B cell (primary cell): ENCODE results near the gene BNC2. TPM values are rescaled to one million over a fixed set of nuclear protein-coding genes. Genes with fewer than 3 reads are reported as not detected.

Experiments
- ATAC-seq: fragments of 200-7000 bp; cut with Tn5 transposase; one replicate; pipeline ENCODE4 v1.10.0; 2021; ENCODE audit warnings: low read depth, mild to moderate bottlenecking, moderate number of reproducible peaks, moderate library complexity
- CTCF ChIA-PET: fragments of 350-600 bp; sonication (Branson Sonifier 250); formaldehyde crosslinking; loops from one replicate; lab custom pipeline; 2021; ENCODE audit warnings: antibody characterized with exemption, inconsistent platforms; lab: Charles Lee
- POLR2A ChIA-PET: fragments of 350-600 bp; sonication (Branson Sonifier 250); formaldehyde crosslinking; loops from one replicate; lab custom pipeline; 2021; ENCODE audit warnings: antibody characterized with exemption; lab: Charles Lee
- DNase-seq: peaks from one replicate; pipeline ENCODE4 v3.0.0; 2013
- H2AFZ ChIP-seq: 2 replicates; pipeline ENCODE4 v1.6.1; 2012; ENCODE audit warnings: mild to moderate bottlenecking, low read depth, low read length; ENCODE audit not compliant: insufficient read depth, poor library complexity, severe bottlenecking
- H3K27ac ChIP-seq, 2 donors: 1 replicate in 1 of 2; 2 replicates in 1 of 2; pipeline ENCODE4 v1.5.1; 2012 to 2013; ENCODE audit warnings: low read length in 2 of 2, mild to moderate bottlenecking in 2 of 2, moderate library complexity in 1 of 2
- H3K27me3 ChIP-seq, 4 experiments: fragments of 200-600 bp in 1 of 4; sonication (generic) in 1 of 4; replicated peaks in 1 of 4; 1 replicate in 2 of 4; 2 replicates in 2 of 4; pipeline versions ENCODE4 v1.6.1 to v1.7.0; 2013 to 2016; ENCODE audit warnings: low read length in 3 of 4, mild to moderate bottlenecking in 2 of 4, mixed read lengths in 1 of 4, moderate library complexity in 1 of 4; ENCODE audit not compliant: insufficient read depth in 4 of 4, control insufficient read depth in 3 of 4; ENCODE audit errors: control extremely low read depth in 1 of 4
- H3K36me3 ChIP-seq, 2 experiments: replicated peaks in 1 of 2; 1 replicate in 1 of 2; 2 replicates in 1 of 2; pipeline versions ENCODE4 v1.6.1 to v1.7.1; 2013; ENCODE audit warnings: low read length in 1 of 2; ENCODE audit not compliant: insufficient read depth in 2 of 2, control insufficient read depth in 1 of 2; ENCODE audit errors: control extremely low read depth in 1 of 2, extremely low read depth in 1 of 2
- H3K4me1 ChIP-seq, 2 donors: fragments of 200-600 bp in 1 of 2; sonication (generic) in 1 of 2; 1 replicate in 1 of 2; 2 replicates in 1 of 2; pipeline versions ENCODE4 v1.5.1 to v1.6.1; 2013 to 2017; ENCODE audit warnings: low read length in 2 of 2; ENCODE audit not compliant: control insufficient read depth in 2 of 2, insufficient read depth in 2 of 2
- H3K4me2 ChIP-seq: replicated peaks from 2 replicates; pipeline ENCODE3; 2012; ENCODE audit warnings: mild to moderate bottlenecking, low read depth, low read length; ENCODE audit not compliant: poor library complexity, severe bottlenecking
- H3K4me3 ChIP-seq, 5 experiments: fragments of 200-600 bp in 1 of 5; sonication (generic) in 1 of 5; 1 replicate in 3 of 5; 2 replicates in 2 of 5; pipeline versions ENCODE4 v1.5.1 to v1.7.0; 2011 to 2016; ENCODE audit warnings: low read length in 4 of 5, mild to moderate bottlenecking in 4 of 5, low read depth in 2 of 5, control low read depth in 1 of 5, moderate library complexity in 1 of 5; ENCODE audit not compliant: insufficient read depth in 1 of 5; ENCODE audit errors: control extremely low read depth in 1 of 5, extremely low read depth in 1 of 5
- H3K79me2 ChIP-seq: fragments of 200-600 bp; sonication (generic); one replicate; pipeline ENCODE4 v1.6.0; 2016; ENCODE audit warnings: low read length; ENCODE audit not compliant: control insufficient read depth, insufficient read depth
- H3K9ac ChIP-seq: fragments of 200-600 bp; sonication (generic); 2 replicates; pipeline ENCODE4 v1.6.1; 2017; ENCODE audit warnings: mild to moderate bottlenecking, low read length, moderate library complexity
- H3K9me3 ChIP-seq, 3 donors: one replicate each; pipeline versions ENCODE4 v1.6.1 to v1.7.1; 2013; ENCODE audit warnings: low read length in 2 of 3; ENCODE audit not compliant: control insufficient read depth in 2 of 3, insufficient read depth in 1 of 3; ENCODE audit errors: control extremely low read depth in 1 of 3
- H4K20me1 ChIP-seq: 2 replicates; pipeline ENCODE4 v1.6.0; 2012; ENCODE audit warnings: mild to moderate bottlenecking, low read length; ENCODE audit not compliant: insufficient read depth, control insufficient read depth, poor library complexity, severe bottlenecking
- H3K27ac Mint-ChIP-seq: one replicate; pipeline ENCODE4 v1.8.0; 2021; ENCODE audit warnings: mixed read lengths
- H3K27me3 Mint-ChIP-seq: one replicate; pipeline ENCODE4 v1.8.0; 2021; ENCODE audit warnings: mixed read lengths
- H3K4me1 Mint-ChIP-seq: one replicate; pipeline ENCODE4 v1.8.0; 2021; ENCODE audit warnings: mixed read lengths
- H3K4me3 Mint-ChIP-seq: one replicate; pipeline ENCODE4 v1.8.0; 2021; ENCODE audit warnings: mixed read lengths
- H3K9me3 Mint-ChIP-seq: one replicate; pipeline ENCODE4 v1.8.0; 2022; ENCODE audit warnings: mixed read lengths; ENCODE audit not compliant: insufficient read depth
- EZH2 ChIP-seq: IDR thresholded peaks from 2 replicates; pipeline ENCODE4 v1.6.1; 2012; ENCODE audit warnings: borderline replicate concordance, low read depth, mild to moderate bottlenecking, moderate library complexity, low read length; ENCODE audit not compliant: insufficient read depth, poor library complexity, severe bottlenecking
- WGBS: methylation state at CpG from one replicate; pipeline ENCODE4 v1.1.5; 2013; ENCODE audit warnings: missing lambda C conversion rate; ENCODE audit not compliant: insufficient coverage; 5-methylcytosine and 5-hydroxymethylcytosine counted together
- intact Hi-C: fragments of 100-400 bp; cut with micrococcal nuclease; formaldehyde crosslinking; loops from one replicate; pipeline ENCODE4 v1.10.0; 2022
- polyA plus RNA-seq: library from polyadenylated mRNA; depleted of rRNA; stranded (reverse); fragments of >200 nt; gene quantifications from 2 replicates; pipeline ENCODE4 v1.2.3, GENCODE V29; 2012
- total RNA-seq, 2 donors: library from RNA; stranded (reverse); fragments of 120-200 nt in 1 of 2; gene quantifications; 1 replicate in 1 of 2; 2 replicates in 1 of 2; pipeline versions ENCODE4 v1.2.3 to v1.2.4, GENCODE V29; 2013 to 2022
- TF ChIP-seq, protein P1 (sequence below): fragments of 200-600 bp; IDR thresholded peaks from one replicate; pipeline ENCODE4 v1.8.0; 2022; ENCODE audit warnings: antibody characterized with exemption, mild to moderate bottlenecking

BNC2 gene
- total and polyA plus RNA-seq, 2 donors (not counting 1 experiment from before 2014, with no cell fraction given), result 0.01 TPM; not detected in 1

DNA sequence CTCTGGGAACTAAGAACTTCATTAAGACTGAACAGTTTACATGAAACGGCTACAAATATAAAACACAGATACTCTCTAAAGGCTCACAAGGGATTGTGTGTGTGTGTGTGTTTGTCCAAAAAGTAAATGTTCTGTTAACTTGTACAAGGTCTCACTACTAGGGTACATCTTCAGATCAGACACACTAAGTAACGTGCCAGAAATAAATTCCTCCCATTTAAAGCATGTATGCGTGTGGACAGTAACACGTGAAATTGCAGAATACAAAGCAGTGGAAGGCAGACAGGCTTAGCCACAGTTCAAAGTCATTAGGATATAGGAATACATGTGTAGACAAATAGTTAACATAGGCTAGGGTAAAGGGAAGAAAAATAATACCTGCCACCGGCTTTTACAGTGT lies 1.8 kb downstream of the BNC2 start:
- POLR2A ChIA-PET, result no interaction called here
- Histone ChIP-seq H4K20me1 (no peaks in the 10 kb centered on the region), H3K4me3 (no peak overlapping the region), H3K9ac (no peak overlapping the region), H2AFZ (no peak overlapping the region), H3K36me3 (no peaks in the 10 kb centered on the region), H3K79me2 (no peaks in the 10 kb centered on the region), H3K4me2 (no peak overlapping the region), H3K27me3 (peaks cover 0 to 16% (median 8%) of the 10 kb centered on the region in 4 experiments), H3K9me3 (peaks cover 0 to 6% (median 0%) of the 10 kb centered on the region in 3 donors), H3K27ac (no peak overlapping the region), H3K4me1 (peaks cover 0 to 7% of the 10 kb centered on the region in 2 donors)
- intact Hi-C loops, result no loop called here
- Mint-ChIP-seq H3K4me1 (peaks cover 8% of the 10 kb centered on the region), H3K9me3 (no peaks in the 10 kb centered on the region), H3K27me3 (peaks cover 37% of the 10 kb centered on the region), H3K27ac (no peak overlapping the region), H3K4me3 (no peak overlapping the region)
- CTCF ChIA-PET, result no interaction called here
- TF ChIP-seq, protein P1, sequence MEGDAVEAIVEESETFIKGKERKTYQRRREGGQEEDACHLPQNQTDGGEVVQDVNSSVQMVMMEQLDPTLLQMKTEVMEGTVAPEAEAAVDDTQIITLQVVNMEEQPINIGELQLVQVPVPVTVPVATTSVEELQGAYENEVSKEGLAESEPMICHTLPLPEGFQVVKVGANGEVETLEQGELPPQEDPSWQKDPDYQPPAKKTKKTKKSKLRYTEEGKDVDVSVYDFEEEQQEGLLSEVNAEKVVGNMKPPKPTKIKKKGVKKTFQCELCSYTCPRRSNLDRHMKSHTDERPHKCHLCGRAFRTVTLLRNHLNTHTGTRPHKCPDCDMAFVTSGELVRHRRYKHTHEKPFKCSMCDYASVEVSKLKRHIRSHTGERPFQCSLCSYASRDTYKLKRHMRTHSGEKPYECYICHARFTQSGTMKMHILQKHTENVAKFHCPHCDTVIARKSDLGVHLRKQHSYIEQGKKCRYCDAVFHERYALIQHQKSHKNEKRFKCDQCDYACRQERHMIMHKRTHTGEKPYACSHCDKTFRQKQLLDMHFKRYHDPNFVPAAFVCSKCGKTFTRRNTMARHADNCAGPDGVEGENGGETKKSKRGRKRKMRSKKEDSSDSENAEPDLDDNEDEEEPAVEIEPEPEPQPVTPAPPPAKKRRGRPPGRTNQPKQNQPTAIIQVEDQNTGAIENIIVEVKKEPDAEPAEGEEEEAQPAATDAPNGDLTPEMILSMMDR, result no peak
- TF ChIP-seq EZH2, result no peak
- WGBS, result no CpG with 5 or more reads among the region's 5 CpGs
- no peak for DNase-seq
- no peak for ATAC-seq

DNA sequence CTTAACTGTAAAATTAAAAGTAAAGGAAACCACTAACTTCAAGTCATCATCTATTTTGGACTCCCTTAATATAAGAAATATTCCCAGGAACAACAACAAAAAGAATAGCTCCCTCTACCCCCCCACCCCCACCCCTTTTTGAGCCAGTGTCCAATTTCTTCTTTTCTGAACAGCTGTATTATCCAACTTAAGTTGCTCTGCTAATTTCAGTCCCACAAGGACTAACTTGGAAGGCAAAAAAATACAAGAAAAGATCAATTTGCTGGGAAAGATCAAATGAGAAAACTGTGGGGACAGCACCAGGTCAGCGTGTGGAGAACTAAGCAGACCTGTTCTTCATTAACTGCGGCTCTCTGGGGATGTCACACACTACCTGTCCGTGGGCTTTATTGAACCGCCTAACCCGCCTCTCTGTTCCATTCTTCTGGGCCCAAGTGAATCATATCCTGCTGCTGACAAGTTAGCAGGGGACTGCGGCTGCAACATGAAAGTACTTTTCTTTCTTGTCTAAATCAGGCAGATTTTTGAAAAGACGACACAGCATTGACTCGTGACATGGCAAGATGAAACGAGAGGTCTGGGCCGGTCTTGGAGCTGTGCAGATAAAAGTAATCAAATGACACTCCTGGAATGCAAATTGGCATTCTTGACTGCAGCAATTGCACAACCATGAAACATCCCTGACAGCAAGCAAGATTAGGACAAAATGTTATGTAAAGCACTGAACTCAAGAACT lies 2.7 kb downstream of the BNC2 start:
- H3K36me3 ChIP-seq, result no peaks in the 10 kb centered on the region

More for the DNA sequence above, 2.7 kb downstream of the BNC2 start:
- H3K27ac Mint-ChIP-seq, result no peak overlapping the region
- Histone ChIP-seq H3K4me2 (no peak overlapping the region), H2AFZ (no peak overlapping the region), H3K27ac (no peak overlapping the region), H3K27me3 (peaks cover 0 to 16% (median 8%) of the 10 kb centered on the region in 4 experiments), H3K9me3 (peaks cover 0 to 11% (median 0%) of the 10 kb centered on the region in 3 donors), H3K79me2 (no peaks in the 10 kb centered on the region), H3K4me3 (no peak overlapping the region), H3K9ac (no peak overlapping the region), H4K20me1 (no peaks in the 10 kb centered on the region), H3K4me1 (peaks cover 0 to 7% of the 10 kb centered on the region in 2 donors)
- no peak for DNase-seq
- ATAC-seq, result no peak
- H3K4me3 Mint-ChIP-seq, result no peak overlapping the region
- 91% methylated on average over 10 of the region's 10 CpGs for WGBS
- CTCF ChIA-PET, result no interaction called here
- intact Hi-C loops, result no loop called here
- POLR2A ChIA-PET, result no interaction called here
- H3K9me3 Mint-ChIP-seq, result no peaks in the 10 kb centered on the region
- peaks cover 29% of the 10 kb centered on the region for H3K27me3 Mint-ChIP-seq
- TF ChIP-seq EZH2, result no peak
- TF ChIP-seq, protein P1, result no peak
- peaks cover 8% of the 10 kb centered on the region for H3K4me1 Mint-ChIP-seq
